NCI-H1694 treated with DMSO at 0.1 percent for 48 hours (cell line): ENCODE measurements around the gene MSH5.
A peak's percentile ranks its signal among the peaks of the same experiment; 100 is the strongest.
"Not testable (repeated sequence)": the region's sequence is repeated elsewhere in the genome, so short reads cannot be mapped to it uniquely, and the experiment has no call there.

ENCODE experiments used
- DNase-seq: peaks from one replicate; lab custom pipeline; 2025; lab: John Stamatoyannopoulos, UW

MSH5 gene

GRCh38 chr6:31801031-31801927 lies 61.5 kb downstream of the MSH5 start:
- not testable (repeated sequence) for DNase-seq

- DNase-seq: no peak
Measured at GRCh38 chr6:31805939-31806469, 66.2 kb downstream of the MSH5 start.

GRCh38 chr6:31806470-31807272 lies 66.9 kb downstream of the MSH5 start, which contains the start of gene LSM2:
LSM2 (minus strand) TSS chr6:31806966; CDS start chr6:31806757, 209 bp downstream.
- peak; percentile 87 for DNase-seq

GRCh38 chr6:31808599-31808998 lies 68.8 kb downstream of the MSH5 start:
- not testable (repeated sequence) for DNase-seq

- no peak for DNase-seq
Measured at GRCh38 chr6:31811645-31812044, 71.8 kb downstream of the MSH5 start.
